Small intestine (tissue), 7 donors: Measurements from ENCODE around the gene SEMA4D. TPM values are rescaled to one million over a fixed set of nuclear protein-coding genes. Genes with fewer than 3 reads are reported as not detected.
A peak's percentile ranks its signal among the peaks of the same experiment; 100 is the strongest.

ENCODE experiments used
- DNase-seq, 2 donors: peaks; one replicate each; pipeline versions ENCODE4 v3.0.0 to v3.0.0-alpha.2; 2013
- FAIRE-seq: peaks from 2 replicates; lab custom pipeline; 2012; peaks lifted over from hg19 to GRCh38; lab: Jason Lieb, UNC
- H3K27ac ChIP-seq, 3 donors: one replicate each; pipeline ENCODE4 v1.5.1; 2013; ENCODE audit warnings: low read length in 2 of 3, mild to moderate bottlenecking in 2 of 3, control low read depth in 1 of 3, inconsistent platforms in 1 of 3, low read depth in 1 of 3, moderate library complexity in 1 of 3
- H3K27me3 ChIP-seq, 3 donors: one replicate each; pipeline ENCODE4 v1.6.1; 2013; ENCODE audit warnings: low read length in 3 of 3, inconsistent platforms in 1 of 3; ENCODE audit not compliant: control insufficient read depth in 3 of 3, insufficient read depth in 3 of 3
- H3K36me3 ChIP-seq, 3 donors: one replicate each; pipeline ENCODE4 v1.6.1; 2013; ENCODE audit warnings: low read length in 3 of 3, inconsistent platforms in 1 of 3, low read depth in 1 of 3, mild to moderate bottlenecking in 1 of 3, moderate library complexity in 1 of 3; ENCODE audit not compliant: control insufficient read depth in 3 of 3, insufficient read depth in 2 of 3
- H3K4me1 ChIP-seq, 3 donors: one replicate each; pipeline ENCODE4 v1.6.1; 2013; ENCODE audit warnings: low read length in 2 of 3, inconsistent platforms in 1 of 3, low read depth in 1 of 3, mild to moderate bottlenecking in 1 of 3, moderate library complexity in 1 of 3; ENCODE audit not compliant: control insufficient read depth in 3 of 3, insufficient read depth in 2 of 3
- H3K4me3 ChIP-seq, 3 donors: one replicate each; pipeline ENCODE4 v1.5.1; 2013; ENCODE audit warnings: low read length in 3 of 3, control low read depth in 1 of 3, inconsistent platforms in 1 of 3, low read depth in 1 of 3, mild to moderate bottlenecking in 1 of 3, moderate library complexity in 1 of 3
- H3K9me3 ChIP-seq, 2 donors: one replicate each; pipeline ENCODE4 v1.6.1; 2013; ENCODE audit warnings: low read depth in 1 of 2, low read length in 1 of 2; ENCODE audit not compliant: control insufficient read depth in 2 of 2, insufficient read depth in 1 of 2
- WGBS, 3 donors: extraction: QIAGEN DNeasy Blood & Tissue Kit; methylation state at CpG; one replicate each; pipeline ENCODE4 v1.1.7; 2013; 5-methylcytosine and 5-hydroxymethylcytosine counted together
- polyA plus RNA-seq, 4 donors: library from polyadenylated mRNA; stranded (reverse) in 3 of 4; unstranded in 1 of 4; fragments of 200-250 nt in 3 of 4; fragments of 120-200 nt in 1 of 4; gene quantifications; one replicate each; pipeline versions ENCODE4 v1.2.1 to v1.2.3, GENCODE V29; 2013
- donor health status: healthy with polysubstance abuse.
- donor health status: control.
- donor health status: control.
- donor health status: Bipolar disorder and iron deficiency.
- donor health status: healthy.

Gene SEMA4D
- polyA plus RNA-seq, 4 donors: 0.67 to 29.7 (median 6.7) TPM

GRCh38 chr9:89390068-89390555, 107.8 kb downstream of the SEMA4D start:
- H3K4me1 ChIP-seq: peaks cover 0 to 4% (median 0%) of the 10 kb centered on the region in 3 donors
- H3K27me3 ChIP-seq: no peaks in the 10 kb centered on the region
- peaks cover 6 to 82% (median 13%) of the 10 kb centered on the region in 3 donors for H3K36me3 ChIP-seq
- 85 to 90% (median 87%) methylated on average over 9 to 10 of the region's 10 CpGs for WGBS, 3 donors
- no peaks in the 10 kb centered on the region for H3K9me3 ChIP-seq
- no peak overlapping the region for H3K27ac ChIP-seq
- DNase-seq (no peak), FAIRE-seq (no peak)
- H3K4me3 ChIP-seq: no peak overlapping the region

- DNase-seq: no peak
- Histone ChIP-seq H3K27ac (peak overlapping the region in 2 of 3 donors; percentile 3 to 76), H3K27me3 (no peaks in the 10 kb centered on the region), H3K9me3 (no peaks in the 10 kb centered on the region), H3K36me3 (peaks cover 6 to 89% (median 13%) of the 10 kb centered on the region in 3 donors), H3K4me1 (peaks cover 0 to 4% (median 0%) of the 10 kb centered on the region in 3 donors), H3K4me3 (no peak overlapping the region)
- no peak for FAIRE-seq
- 97 to 98% (median 97%) methylated on average over 12 of the region's 12 CpGs for WGBS, 3 donors
Measured at GRCh38 chr9:89388868-89389177, 109.1 kb downstream of the SEMA4D start.

- 81 to 96% (median 85%) methylated on average over 15 to 19 of the region's 19 CpGs for WGBS, 3 donors
- Histone ChIP-seq H3K36me3 (peaks cover 6 to 89% (median 11%) of the 10 kb centered on the region in 3 donors), H3K27ac (peak overlapping the region in 2 of 3 donors; percentile 55 to 76), H3K4me3 (no peak overlapping the region), H3K4me1 (peaks cover 0 to 4% (median 0%) of the 10 kb centered on the region in 3 donors), H3K27me3 (no peaks in the 10 kb centered on the region), H3K9me3 (no peaks in the 10 kb centered on the region)
- DNase-seq (peak; percentile 40 to 76), FAIRE-seq (no peak)
Measured at GRCh38 chr9:89388084-89388867, 109.6 kb downstream of the SEMA4D start.

- Histone ChIP-seq H3K27me3 (no peaks in the 10 kb centered on the region), H3K36me3 (peaks cover 6 to 92% (median 7%) of the 10 kb centered on the region in 3 donors), H3K4me3 (no peak overlapping the region), H3K9me3 (no peaks in the 10 kb centered on the region), H3K4me1 (peaks cover 0 to 4% (median 0%) of the 10 kb centered on the region in 3 donors), H3K27ac (peak overlapping the region in 1 of 3 donors; percentile 27)
- 94% methylated on average over 20 of the region's 20 CpGs for WGBS, 3 donors
- DNase-seq (no peak), FAIRE-seq (no peak)
Measured at GRCh38 chr9:89387197-89387849, 110.6 kb downstream of the SEMA4D start.

- Histone ChIP-seq H3K4me3 (no peak overlapping the region), H3K4me1 (peaks cover 0 to 4% (median 0%) of the 10 kb centered on the region in 3 donors), H3K27me3 (no peaks in the 10 kb centered on the region), H3K36me3 (peaks cover 6 to 92% (median 7%) of the 10 kb centered on the region in 3 donors), H3K27ac (no peak overlapping the region), H3K9me3 (no peaks in the 10 kb centered on the region)
- DNase-seq (no peak), FAIRE-seq (no peak)
- 64 to 86% (median 74%) methylated on average over 11 of the region's 11 CpGs for WGBS, 3 donors
Measured at GRCh38 chr9:89386797-89387196, 111.1 kb downstream of the SEMA4D start.

- Histone ChIP-seq H3K4me3 (no peak overlapping the region), H3K27me3 (no peaks in the 10 kb centered on the region), H3K36me3 (peaks cover 6 to 92% (median 7%) of the 10 kb centered on the region in 3 donors), H3K9me3 (no peaks in the 10 kb centered on the region), H3K4me1 (peaks cover 0 to 4% (median 0%) of the 10 kb centered on the region in 3 donors), H3K27ac (no peak overlapping the region)
- no peak for FAIRE-seq
- no peak for DNase-seq
- WGBS, 3 donors: 92 to 96% (median 94%) methylated on average over 11 of the region's 11 CpGs
Measured at GRCh38 chr9:89386206-89386605, 111.7 kb downstream of the SEMA4D start.

- H3K4me3 ChIP-seq: no peak overlapping the region
- FAIRE-seq: no peak
- peaks cover 3 to 90% (median 7%) of the 10 kb centered on the region in 3 donors for H3K36me3 ChIP-seq
- 94% methylated on average over 15 of the region's 15 CpGs for WGBS, 3 donors
- no peak for DNase-seq
- no peak overlapping the region for H3K27ac ChIP-seq
- peaks cover 0 to 4% (median 0%) of the 10 kb centered on the region in 3 donors for H3K4me1 ChIP-seq
- H3K27me3 ChIP-seq: no peaks in the 10 kb centered on the region
- H3K9me3 ChIP-seq: no peaks in the 10 kb centered on the region
Measured at GRCh38 chr9:89384783-89385182, 113.1 kb downstream of the SEMA4D start.

GRCh38 chr9:89383721-89384300, 114.1 kb downstream of the SEMA4D start:
- H3K9me3 ChIP-seq: no peaks in the 10 kb centered on the region
- peaks cover 0 to 4% (median 0%) of the 10 kb centered on the region in 3 donors for H3K4me1 ChIP-seq
- FAIRE-seq: no peak
- WGBS, 3 donors: 93 to 94% (median 93%) methylated on average over 19 of the region's 19 CpGs
- no peaks in the 10 kb centered on the region for H3K27me3 ChIP-seq
- no peak for DNase-seq
- H3K36me3 ChIP-seq: peaks cover 2 to 92% (median 4%) of the 10 kb centered on the region in 3 donors
- no peak overlapping the region for H3K27ac ChIP-seq
- H3K4me3 ChIP-seq: no peak overlapping the region
